ENCODE results near the gene UBC. TPM values are rescaled to one million over a fixed set of nuclear protein-coding genes. Genes with fewer than 3 reads are reported as not detected.

Gene UBC
- total and polyA plus RNA-seq, 9 of the 15 experiments (the other 6 are each of a cell fraction or from before 2014, with no cell fraction given): 533 to 1,153 (median 813) TPM

GRCh38 chr12:124916374-124917134, 2.1 kb upstream of the UBC start (continued):
- TF ChIP-seq MTF1 (CRISPR knock-in tag; IDR thresholded peaks at IDR 0.05; ENCODE audit: borderline replicate concordance) (no peak), PHB2 (IDR thresholded peaks at IDR 0.05; ENCODE audit: low read depth) (no peak), ZNF24 (IDR thresholded peaks at IDR 0.05) (no peak), SRF (CRISPR knock-in tag; IDR thresholded peaks at IDR 0.05) (no peak), ZBTB2 (IDR thresholded peaks at IDR 0.05) (no peak), ADNP (tag; IDR thresholded peaks at IDR 0.05) (no peak), GABPA (tag; conservative IDR thresholded peaks at IDR 0.05; ENCODE audit: low read depth) (no peak), HDAC8 (tag; IDR thresholded peaks at IDR 0.05) (no peak), ELK3 (CRISPR knock-in tag; IDR thresholded peaks at IDR 0.05) (no peak), EZH2 (IDR thresholded peaks at IDR 0.05; ENCODE audit: borderline replicate concordance, low read depth, low read length) (no peak), KLF10 (CRISPR knock-in tag; IDR thresholded peaks at IDR 0.05) (no peak), THRAP3 (IDR thresholded peaks at IDR 0.05; ENCODE audit: borderline replicate concordance) (no peak), CREB3L1 (IDR thresholded peaks at IDR 0.05; ENCODE audit: borderline replicate concordance, low read depth) (no peak), ZNF277 (CRISPR knock-in tag; IDR thresholded peaks at IDR 0.05; ENCODE audit: borderline replicate concordance) (no peak), WHSC1 (IDR thresholded peaks at IDR 0.05; ENCODE audit: low read length) (no peak), SMARCA5 (IDR thresholded peaks at IDR 0.05) (no peak), HDAC6 (IDR thresholded peaks at IDR 0.05; ENCODE audit: low read depth, low read length) (no peak), ZBTB49 (CRISPR knock-in tag; IDR thresholded peaks at IDR 0.05; ENCODE audit: borderline replicate concordance) (no peak), MLX (CRISPR knock-in tag; conservative IDR thresholded peaks at IDR 0.05) (no peak), PHF20 (IDR thresholded peaks at IDR 0.05; ENCODE audit: partially characterized antibody) (no peak)

Measured in K562 (cell line).